Vagina (tissue), 2 donors: ENCODE data around the gene COX20.
A peak's percentile ranks its signal among the peaks of the same experiment; 100 is the strongest.

Source experiments
- POLR2AphosphoS5 ChIP-seq, 2 donors: sonication (generic); formaldehyde crosslinking; IDR thresholded peaks; one replicate each; pipeline ENCODE4 v1.9.0; 2017; ENCODE audit warnings: antibody characterized with exemption in 2 of 2, mild to moderate bottlenecking in 2 of 2, low read depth in 1 of 2; ENCODE audit not compliant: insufficient read depth in 1 of 2
- TF ChIP-seq, protein P1 (sequence below), 3 experiments: fragments of 450-650 bp in 2 of 3; fragments of 200-600 bp in 1 of 3; sonication (generic) in 1 of 3; IDR thresholded peaks; one replicate each; pipeline ENCODE4 v1.5.1; 2017 to 2019; ENCODE audit warnings: antibody characterized with exemption in 3 of 3, mild to moderate bottlenecking in 2 of 3, moderate library complexity in 2 of 3

DNA sequence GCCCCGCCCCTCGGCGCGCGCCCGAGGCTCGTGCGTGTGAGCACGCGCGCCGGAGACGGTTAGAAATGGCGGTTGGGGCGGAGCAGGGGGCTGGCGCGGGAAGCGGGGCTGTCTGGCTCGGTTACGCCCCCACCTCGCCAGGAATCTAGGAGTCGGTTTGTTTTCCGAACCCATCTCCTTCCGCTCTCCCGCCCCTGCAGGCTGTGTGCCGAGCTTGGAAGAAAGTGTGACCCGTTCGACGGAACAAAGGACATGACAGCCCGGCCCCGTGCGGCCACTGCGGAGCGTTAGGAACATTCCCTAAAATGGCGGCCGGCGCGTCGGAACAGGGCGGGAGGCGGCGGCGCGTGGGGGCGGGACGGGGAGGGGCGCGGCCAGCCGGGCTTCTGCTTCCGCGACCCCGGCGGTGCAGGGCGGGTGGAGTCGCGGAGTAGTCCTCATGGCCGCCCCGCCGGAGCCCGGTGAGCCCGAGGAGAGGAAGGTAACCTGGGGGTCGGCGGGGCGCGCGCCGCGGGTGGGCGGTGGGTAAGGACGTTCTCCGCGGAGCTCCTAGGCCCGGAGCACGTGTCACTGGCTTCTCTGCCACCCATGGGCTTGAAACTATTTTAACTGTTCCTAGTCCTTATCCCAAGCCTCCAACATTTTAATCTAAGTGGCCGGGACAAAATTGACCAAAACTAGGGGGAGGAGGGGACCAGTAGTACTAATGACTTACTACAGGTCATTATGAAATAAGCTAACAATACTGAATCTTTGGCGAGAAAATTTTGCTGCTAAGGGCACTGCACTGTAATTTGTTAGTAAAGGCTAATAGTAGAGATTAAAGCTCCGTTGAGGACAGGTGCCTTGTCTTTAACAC, at the start of gene COX20:
- TF ChIP-seq, protein P1, sequence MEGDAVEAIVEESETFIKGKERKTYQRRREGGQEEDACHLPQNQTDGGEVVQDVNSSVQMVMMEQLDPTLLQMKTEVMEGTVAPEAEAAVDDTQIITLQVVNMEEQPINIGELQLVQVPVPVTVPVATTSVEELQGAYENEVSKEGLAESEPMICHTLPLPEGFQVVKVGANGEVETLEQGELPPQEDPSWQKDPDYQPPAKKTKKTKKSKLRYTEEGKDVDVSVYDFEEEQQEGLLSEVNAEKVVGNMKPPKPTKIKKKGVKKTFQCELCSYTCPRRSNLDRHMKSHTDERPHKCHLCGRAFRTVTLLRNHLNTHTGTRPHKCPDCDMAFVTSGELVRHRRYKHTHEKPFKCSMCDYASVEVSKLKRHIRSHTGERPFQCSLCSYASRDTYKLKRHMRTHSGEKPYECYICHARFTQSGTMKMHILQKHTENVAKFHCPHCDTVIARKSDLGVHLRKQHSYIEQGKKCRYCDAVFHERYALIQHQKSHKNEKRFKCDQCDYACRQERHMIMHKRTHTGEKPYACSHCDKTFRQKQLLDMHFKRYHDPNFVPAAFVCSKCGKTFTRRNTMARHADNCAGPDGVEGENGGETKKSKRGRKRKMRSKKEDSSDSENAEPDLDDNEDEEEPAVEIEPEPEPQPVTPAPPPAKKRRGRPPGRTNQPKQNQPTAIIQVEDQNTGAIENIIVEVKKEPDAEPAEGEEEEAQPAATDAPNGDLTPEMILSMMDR (IDR thresholded peaks at IDR 0.05) = no peak
- TF ChIP-seq POLR2AphosphoS5 (IDR thresholded peaks at IDR 0.05; ENCODE audit: insufficient read depth in 1 of 2, low read depth in 1 of 2) = peak; percentile 7 to 91
